Testis (tissue), 2 donors: ENCODE data around the gene LCP2.

Source experiments
- CTCF ChIP-seq, 3 experiments: fragments of 450-650 bp in 2 of 3; fragments of 200-600 bp in 1 of 3; sonication (generic) in 1 of 3; IDR thresholded peaks; one replicate each; pipeline ENCODE4 v1.5.1; 2016 to 2019; ENCODE audit warnings: antibody characterized with exemption in 3 of 3, mild to moderate bottlenecking in 2 of 3, moderate library complexity in 1 of 3
- POLR2A ChIP-seq: fragments of 450-650 bp; IDR thresholded peaks from one replicate; pipeline ENCODE4 v1.6.1; 2017; ENCODE audit warnings: antibody characterized with exemption, mild to moderate bottlenecking, moderate library complexity

GRCh38 chr5:170317499-170317898, 19.9 kb upstream of the LCP2 start:
- TF ChIP-seq CTCF (IDR thresholded peaks at IDR 0.05) = no peak
- no peak for TF ChIP-seq POLR2A
